ENCODE measurements around the gene TSACC.

GRCh38 chr1:156346636-156347035 lies 8.3 kb downstream of the TSACC start:
- TF ChIP-seq CTCF (IDR thresholded peaks at IDR 0.05 in 2 of 3, conservative IDR thresholded peaks at IDR 0.05 in 1 of 3; ENCODE audit: insufficient read depth in 2 of 3, low read depth in 1 of 3, low read length in 3 of 3) = no peak
- TF ChIP-seq NRF1 (conservative IDR thresholded peaks at IDR 0.05 in 1 of 2, IDR thresholded peaks at IDR 0.05 in 1 of 2) = no peak
- TF ChIP-seq, protein P1, sequence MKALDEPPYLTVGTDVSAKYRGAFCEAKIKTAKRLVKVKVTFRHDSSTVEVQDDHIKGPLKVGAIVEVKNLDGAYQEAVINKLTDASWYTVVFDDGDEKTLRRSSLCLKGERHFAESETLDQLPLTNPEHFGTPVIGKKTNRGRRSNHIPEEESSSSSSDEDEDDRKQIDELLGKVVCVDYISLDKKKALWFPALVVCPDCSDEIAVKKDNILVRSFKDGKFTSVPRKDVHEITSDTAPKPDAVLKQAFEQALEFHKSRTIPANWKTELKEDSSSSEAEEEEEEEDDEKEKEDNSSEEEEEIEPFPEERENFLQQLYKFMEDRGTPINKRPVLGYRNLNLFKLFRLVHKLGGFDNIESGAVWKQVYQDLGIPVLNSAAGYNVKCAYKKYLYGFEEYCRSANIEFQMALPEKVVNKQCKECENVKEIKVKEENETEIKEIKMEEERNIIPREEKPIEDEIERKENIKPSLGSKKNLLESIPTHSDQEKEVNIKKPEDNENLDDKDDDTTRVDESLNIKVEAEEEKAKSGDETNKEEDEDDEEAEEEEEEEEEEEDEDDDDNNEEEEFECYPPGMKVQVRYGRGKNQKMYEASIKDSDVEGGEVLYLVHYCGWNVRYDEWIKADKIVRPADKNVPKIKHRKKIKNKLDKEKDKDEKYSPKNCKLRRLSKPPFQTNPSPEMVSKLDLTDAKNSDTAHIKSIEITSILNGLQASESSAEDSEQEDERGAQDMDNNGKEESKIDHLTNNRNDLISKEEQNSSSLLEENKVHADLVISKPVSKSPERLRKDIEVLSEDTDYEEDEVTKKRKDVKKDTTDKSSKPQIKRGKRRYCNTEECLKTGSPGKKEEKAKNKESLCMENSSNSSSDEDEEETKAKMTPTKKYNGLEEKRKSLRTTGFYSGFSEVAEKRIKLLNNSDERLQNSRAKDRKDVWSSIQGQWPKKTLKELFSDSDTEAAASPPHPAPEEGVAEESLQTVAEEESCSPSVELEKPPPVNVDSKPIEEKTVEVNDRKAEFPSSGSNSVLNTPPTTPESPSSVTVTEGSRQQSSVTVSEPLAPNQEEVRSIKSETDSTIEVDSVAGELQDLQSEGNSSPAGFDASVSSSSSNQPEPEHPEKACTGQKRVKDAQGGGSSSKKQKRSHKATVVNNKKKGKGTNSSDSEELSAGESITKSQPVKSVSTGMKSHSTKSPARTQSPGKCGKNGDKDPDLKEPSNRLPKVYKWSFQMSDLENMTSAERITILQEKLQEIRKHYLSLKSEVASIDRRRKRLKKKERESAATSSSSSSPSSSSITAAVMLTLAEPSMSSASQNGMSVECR (CRISPR knock-in tag; IDR thresholded peaks at IDR 0.05) = no peak

All from K562 (cell line).